GM21526 (cell line): ENCODE results near the gene ZNF672.

Source experiments
- ATAC-seq: cut with Tn5 transposase; IDR thresholded peaks from one replicate; pipeline ENCODE4 v1.9.1; 2021; ENCODE audit warnings: moderate library complexity; ENCODE audit not compliant: unreplicated experiment, low FRiP score

The ZNF672 gene

DNA sequence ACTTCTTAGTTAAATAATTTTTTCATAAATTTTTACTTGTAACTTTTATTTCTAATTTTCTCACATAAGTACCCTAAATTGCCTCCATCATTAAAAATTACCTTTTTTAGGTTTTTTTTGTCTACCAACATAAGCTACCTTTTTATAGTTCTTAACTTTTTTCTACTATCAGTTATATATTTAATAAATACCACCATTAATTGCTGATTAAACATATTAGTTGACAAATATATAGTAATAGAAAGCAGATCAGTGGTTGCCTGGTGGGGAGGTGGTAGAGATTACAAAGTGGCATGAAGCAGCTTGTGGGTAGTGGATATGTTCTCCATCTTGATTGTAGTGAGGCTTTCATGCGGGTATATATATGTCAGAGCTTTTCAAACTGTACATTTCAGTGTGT is 6.2 kb upstream of the ZNF672 start:
- no peak for ATAC-seq

DNA sequence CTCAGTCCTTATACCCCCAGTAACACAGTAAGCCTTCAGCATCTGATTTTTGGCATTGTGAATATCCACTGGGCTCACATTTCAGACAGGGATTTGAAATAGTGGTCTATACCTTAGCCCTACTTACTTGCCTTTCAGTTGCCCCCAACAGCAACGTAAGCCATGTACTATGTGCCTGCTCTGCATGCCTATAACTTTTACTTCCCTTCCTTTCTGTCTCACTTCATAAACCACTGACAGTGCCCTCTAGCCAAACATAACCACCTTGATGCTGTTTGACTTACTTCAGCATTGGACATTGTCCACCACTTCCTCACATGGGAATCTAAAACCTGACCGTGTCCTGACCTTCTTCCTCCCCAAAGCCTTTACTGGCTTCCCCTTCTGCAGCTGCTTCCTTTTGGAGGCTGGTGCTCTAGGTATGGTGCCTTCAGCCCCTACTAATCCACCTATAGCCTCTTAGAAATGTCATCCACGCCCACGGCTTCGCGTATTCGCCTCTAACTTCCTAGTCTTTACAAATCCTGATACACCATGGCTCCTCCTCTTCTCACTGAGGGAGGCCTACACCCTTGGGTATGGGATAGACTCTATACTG is 3.6 kb upstream of the ZNF672 start:
- ATAC-seq = no peak

DNA sequence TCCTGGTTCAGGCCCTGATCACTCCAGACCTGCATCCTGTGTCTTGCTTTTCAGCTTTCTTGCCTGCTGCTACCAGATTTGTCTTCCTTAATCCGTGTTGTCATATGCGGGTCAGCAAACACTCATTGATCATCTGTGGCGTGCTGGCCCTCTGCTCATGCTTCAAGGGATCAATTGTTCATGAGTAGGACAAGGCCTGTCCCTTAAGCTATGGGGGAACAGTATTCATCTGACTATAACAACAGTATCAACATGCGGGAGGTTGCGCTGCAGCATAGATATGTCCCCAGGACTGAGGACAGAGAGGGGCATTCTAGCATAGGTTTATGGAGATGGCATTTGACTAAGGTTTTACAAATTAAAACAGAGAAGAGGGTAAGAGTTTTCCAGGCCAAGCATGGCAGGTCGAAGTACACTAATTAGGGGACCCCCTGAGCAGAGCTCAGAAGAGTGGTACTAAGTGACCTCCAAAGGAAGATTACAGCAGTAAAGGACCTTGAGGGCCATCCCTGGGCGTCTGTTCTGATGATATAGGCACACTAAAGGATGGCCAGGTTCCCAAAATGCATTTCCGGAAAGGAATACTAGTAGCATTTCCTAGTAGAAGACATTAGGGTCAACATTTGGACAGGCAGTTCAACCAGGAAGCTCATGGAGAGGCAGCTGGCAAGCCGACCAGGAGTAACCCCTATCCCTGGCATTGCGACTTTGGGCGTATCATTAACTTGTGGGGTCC is 811 bp upstream of the ZNF672 start:
- ATAC-seq = no peak

DNA sequence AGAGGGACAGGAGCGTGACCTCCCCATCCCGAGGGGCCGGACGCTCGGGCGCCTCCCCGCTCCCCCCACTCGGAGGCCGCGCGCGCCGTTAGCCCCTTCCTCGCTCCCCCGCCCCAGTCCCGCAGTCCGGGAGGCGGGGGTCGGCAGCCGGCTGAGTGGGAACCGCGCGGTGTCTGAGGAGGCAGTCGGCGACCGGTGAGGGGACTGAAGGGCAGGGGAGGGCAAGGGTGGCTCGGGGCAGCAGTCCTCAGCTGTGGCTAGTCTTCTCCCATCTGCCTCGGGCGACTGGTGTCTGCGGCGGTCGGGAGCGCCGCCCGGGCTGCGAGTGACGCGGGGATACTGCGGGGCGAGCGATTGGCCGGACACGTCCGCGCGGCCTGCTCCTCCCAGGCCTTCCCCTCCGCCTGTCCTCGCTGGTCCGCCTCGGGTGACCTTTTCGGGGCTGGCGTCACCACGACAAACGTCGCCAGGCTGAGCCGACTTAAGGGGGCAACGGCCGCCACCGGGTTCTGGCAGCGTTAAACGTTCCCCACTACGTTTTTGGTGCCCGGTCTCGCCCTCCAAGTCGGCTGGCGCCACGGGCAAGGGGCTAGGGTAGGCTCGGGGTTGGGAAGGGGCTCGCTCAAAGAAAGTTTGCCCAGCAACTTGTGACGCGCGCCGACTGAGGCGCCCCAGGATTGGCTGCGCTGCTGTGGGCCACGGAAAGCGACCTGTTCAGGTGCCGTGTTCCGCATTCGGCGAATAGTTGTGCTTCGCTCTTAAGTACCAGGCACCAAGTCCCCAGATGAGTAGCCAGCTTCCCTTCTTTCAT is 538 bp downstream of the ZNF672 start:
- ATAC-seq = peak; percentile 63

DNA sequence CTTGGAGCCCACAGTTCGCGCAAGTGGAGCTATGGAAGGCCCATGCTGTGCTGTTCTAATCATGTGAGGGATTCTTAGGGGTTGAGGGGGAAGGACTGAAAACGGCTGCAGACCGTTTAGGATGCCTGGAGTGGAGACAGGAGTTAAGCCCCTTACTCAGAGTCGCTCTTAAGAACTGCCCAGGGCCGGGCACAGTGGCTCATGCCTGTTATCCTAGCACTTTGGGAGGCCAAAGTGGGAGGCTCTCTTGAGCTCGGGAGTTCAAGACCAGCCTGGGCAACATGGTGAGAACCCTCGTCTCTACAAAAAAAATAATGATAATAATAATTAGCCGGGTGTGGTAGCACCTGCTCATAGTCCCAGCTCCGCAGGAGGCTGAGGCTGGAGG is 1.1 kb downstream of the ZNF672 start:
- no peak for ATAC-seq

DNA sequence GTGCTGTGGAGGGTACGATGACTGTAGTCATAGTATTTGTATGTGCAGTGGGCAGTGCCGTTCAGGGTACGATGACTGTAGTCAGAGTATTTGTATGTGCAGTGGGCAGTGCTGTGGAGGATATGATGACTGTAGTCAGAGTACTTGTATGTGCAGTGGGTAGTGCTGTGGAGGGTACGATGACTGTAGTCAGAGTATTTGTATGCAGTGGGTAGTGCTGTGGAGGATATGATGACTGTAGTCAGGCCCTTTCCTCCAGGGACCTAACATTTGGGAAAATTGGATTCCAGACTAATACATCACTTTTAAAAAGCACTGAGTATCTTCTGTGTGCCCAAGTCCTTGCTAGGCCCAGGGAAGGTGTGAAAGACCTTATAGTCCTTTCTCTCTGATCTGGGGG is 2.9 kb downstream of the ZNF672 start:
- ATAC-seq = no peak

DNA sequence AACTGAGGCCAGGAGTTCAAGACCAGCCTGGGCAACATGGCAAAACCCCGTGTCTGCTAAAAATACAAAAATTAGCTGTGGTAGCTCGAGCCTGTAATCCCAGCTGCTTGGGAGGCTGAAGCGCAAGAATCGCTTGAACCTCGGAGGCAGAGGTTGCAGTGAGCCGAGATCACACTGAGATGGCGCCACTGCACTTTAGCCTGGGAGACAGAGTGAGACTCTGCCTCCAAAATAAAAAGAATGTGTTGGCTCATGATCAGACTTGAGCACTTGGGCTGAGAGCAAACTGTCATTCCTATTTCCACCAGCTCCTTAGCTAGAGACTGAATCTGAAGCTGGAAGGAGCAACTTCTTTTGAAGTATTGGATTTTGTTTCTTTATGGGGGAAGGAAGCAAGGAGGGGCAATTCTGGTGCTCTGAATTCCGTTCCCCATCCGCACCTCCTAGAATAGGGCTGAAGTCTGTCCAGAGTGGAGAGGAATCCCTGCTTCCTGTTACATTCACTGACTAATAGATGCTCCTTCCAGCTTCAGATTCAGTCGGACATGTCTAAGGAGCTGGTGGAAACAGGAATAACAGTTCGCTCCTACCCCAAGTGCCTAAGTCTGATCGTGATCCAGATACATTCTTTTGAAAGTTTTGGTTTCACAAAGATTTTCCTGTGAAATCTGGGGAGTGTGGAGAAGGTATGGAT is 3.8 kb downstream of the ZNF672 start:
- ATAC-seq = no peak

DNA sequence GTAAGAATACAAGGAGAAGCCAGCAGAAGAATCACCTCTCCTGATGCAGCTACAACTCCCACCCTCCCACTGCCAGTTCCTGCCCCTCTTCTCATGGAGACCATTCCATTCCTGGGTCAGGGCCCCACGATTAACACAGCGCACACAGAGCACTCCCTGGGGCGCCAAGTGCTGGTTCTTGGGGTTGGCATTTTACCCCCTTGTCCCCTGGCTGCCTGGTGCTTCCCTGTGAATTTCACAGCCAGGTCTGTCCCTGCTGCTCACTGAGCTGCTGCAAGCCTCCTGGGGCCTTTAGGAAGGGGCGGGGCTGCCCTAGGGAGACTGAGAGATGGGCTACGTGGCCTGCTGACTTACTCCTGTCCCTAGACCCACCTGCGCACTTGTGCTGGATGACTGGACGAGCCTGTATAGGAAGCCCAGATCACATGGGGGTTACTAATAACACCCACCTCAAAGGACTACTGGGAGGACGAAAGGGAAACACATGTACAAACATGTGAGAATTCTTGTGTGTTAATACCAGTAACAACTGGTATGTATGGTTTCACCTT is 4.8 kb downstream of the ZNF672 start:
- ATAC-seq = peak; percentile 34

DNA sequence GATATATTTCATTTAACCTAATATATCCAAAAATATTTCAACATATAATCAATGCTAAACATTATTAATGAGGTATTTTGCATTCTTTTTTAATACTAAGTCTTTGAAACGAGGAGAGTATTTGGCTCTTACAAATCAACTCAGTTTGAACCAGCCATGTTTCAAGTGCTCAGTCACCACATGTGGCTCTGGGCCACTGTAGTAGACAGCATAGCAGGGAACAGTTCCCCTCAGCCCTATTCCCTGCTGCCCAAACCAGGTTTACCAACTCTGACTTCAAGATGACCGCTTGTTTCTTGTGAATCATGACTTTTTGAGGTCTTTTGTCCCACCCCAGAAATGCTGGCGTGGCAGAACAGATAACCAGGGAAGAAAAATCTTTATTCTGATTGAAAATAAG is 5.7 kb downstream of the ZNF672 start:
- no peak for ATAC-seq

DNA sequence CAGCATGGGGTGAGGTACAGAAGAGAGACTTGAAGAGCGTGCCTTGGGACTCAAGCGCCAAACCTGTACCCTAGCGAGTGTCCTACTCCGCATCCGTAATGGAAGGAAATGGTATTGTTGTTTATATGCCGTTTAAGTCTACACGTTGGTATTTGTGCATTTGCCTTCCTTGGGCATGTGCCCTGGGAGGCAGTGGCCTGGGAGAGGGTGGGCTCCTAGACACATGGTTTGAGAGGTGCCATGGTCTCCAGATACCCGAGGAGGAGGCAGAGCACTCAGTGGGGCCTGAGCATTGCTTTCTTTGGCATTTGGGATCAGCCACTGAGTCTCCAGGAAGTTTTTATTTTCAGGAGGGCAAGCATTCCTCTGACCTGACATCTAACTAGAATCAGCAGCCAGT is 6.5 kb downstream of the ZNF672 start:
- ATAC-seq = no peak

DNA sequence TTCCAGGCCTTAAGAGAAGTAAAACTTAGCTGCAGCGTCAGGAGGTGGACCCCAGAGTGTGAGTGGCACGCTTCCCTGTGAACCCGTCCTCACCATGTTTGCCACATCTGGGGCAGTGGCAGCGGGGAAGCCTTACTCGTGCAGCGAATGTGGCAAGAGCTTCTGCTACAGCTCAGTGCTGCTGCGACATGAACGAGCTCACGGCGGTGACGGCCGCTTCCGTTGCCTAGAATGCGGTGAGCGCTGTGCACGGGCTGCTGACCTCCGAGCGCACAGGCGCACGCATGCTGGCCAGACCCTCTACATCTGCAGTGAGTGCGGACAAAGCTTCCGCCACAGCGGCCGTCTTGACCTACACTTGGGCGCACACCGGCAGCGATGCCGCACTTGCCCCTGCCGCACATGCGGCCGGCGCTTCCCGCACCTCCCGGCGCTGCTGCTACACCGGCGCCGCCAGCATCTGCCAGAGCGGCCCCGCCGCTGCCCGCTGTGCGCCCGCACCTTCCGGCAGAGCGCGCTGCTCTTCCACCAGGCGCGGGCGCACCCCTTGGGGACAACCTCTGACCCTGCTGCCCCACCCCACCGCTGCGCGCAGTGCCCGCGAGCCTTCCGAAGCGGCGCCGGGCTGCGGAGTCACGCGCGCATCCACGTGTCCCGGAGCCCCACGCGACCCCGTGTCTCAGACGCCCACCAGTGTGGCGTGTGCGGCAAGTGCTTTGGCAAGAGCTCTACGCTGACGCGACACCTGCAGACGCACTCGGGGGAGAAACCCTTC is 9.3 kb downstream of the ZNF672 start:
- no peak for ATAC-seq

DNA sequence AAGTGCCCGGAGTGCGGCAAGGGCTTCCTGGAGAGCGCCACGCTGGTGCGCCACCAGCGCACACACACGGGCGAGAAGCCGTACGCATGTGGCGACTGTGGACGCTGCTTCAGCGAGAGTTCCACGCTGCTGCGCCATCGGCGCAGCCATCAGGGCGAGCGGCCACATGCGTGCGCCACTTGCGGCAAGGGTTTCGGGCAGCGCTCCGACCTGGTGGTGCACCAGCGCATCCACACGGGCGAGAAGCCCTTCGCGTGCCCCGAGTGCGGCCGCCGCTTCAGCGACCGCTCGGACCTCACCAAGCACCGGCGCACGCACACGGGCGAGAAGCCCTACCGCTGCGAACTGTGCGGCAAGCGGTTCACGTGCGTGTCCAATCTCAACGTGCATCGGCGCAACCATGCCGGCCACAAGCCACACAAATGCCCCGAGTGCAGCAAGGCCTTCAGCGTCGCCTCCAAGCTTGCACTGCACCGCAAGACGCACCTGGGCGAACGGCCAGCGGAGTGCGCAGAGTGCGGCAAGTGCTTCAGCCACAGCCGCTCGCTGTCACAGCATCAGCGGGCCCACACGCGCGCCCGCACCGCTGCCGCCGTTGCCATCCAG is 10.0 kb downstream of the ZNF672 start:
- no peak for ATAC-seq

DNA sequence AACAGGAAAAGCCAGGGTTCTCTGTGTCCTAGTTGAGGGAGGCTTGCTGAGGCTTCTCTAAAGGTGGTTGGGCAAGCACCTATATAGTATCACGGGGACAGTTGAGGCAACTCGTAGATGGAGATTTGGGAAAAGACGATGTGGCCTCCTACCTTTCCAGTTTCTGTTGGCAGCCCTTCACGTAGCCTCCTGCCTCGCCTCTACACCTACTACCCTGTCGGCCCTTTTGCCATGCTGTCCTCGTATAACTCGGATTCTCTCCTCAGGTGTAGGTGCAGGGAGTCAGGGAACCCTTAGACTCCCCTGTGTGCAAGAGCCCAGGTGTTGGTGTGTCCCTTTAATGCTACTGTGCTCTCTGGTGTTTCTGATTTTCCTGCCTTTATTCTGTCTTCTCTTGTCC is 10.6 kb downstream of the ZNF672 start:
- no peak for ATAC-seq

DNA sequence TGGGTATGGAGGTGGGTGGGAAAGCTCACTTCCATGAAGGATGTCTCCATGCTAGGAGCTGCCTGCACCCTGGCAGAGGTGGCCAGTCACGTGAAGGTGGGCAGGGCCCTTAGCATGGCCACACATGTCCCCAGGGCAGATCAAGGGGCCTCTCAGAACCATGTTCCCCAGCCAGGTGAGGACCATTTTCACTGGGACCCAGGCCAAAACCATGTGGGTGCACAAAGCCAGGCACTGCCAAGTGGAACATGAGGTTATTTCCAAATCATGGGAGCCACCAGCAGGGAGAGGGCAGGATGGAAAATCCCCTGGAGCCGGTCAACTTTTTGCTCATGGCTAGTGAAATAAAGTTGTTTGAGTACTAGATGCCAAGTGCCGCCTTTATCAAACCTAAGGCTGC is 11.1 kb downstream of the ZNF672 start:
- no peak for ATAC-seq

DNA sequence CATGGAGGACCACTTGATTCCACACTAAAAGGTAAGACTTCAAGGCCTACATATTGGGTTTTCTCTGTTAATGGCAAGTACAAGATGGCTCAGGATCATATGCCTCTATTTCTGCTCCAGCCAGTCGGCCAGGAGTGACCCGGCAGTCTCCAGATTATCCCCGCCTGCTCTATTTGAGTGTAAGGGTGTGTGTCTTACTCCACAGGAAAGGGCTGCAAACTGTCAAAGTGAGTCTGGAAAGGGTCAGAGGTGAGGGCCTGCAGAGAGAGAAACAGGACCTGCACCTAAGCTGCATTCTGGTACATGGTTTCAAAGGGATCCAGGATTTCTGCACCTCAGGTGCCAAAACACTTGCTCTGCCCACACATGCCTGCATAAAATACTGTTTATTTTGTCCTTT is 11.6 kb downstream of the ZNF672 start:
- no peak for ATAC-seq

DNA sequence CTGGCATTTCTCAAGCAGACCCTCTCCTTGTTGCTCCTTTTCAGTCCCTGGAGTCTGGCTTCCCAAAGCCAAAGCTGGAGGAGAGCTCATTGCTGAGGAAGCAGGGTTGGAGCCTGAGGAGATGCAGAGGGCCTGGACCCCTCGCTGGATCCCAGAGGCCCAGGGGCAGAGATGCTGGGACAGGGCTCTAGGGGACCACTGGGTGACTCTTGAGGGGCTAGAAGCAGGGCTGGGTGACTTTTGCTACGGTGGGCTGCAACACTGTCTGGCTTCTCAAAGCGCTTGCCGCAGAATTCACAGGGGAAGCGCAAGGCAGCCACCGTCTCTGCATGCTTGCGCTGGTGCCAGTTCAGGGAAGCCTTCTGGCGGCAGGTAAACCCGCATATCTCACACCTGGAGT is 12.1 kb downstream of the ZNF672 start:
- ATAC-seq = no peak

DNA sequence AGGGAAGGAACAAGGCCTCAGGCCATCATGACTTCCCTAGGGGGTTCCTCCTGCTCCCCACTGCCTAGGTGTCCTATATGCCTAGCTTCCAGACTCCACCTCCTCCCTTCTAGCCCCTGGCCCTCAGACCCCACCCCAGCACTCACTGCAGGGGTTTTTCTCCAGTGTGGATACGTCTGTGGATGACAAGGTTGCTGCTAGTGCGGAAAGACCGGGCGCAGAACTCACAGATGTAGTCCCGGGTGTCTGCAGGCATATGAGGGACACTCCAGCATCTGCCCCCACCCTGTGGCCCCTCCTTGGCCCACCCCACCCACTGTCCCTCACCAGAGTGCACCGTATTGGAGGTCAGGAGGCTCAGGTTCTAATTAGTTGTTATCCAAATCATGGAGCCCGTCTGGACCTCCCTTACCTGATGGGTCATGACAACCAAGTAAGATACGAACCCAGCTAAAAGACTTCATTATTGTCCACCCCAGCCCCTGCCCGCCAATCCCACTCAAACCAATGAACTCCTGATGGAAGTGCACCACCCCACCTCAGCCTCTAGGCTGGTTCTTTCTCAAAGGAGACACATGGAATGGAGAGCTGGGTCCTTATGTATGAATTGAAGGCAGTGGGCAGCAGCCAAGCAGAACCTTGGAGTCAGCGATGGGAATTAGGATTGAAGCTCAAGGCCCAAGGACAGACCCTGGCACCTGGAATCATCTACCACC is 12.7 kb downstream of the ZNF672 start:
- no peak for ATAC-seq

DNA sequence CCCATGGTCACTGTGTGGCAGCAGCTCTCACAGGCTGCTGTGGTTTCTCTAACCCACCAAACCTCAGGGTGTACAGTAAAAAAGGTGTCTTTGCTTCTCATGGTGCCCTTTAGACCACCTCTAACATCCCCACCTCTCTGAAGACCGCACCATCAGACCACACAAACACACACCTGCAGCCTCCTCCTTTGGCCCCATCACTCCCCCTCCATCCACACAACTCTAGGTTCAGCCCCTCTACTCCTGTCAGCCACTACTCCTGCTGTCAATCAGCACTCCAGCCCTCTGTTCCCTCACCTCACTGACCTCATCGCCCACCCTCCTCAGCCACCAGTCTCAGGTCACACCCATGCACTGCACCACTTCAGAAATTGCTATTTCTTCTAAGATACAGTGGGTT is 13.4 kb downstream of the ZNF672 start:
- no peak for ATAC-seq
